GM18873 (cell line): ENCODE measurements around the gene PFKFB3.
"Not testable (repeated sequence)": the region's sequence is repeated elsewhere in the genome, so short reads cannot be mapped to it uniquely, and the experiment has no call there.

ENCODE experiments used
- ATAC-seq: cut with Tn5 transposase; IDR thresholded peaks from one replicate; pipeline ENCODE4 v1.9.1; 2021; ENCODE audit warnings: mild to moderate bottlenecking, moderate library complexity, moderate number of reproducible peaks; ENCODE audit not compliant: unreplicated experiment, low FRiP score

The PFKFB3 gene

GRCh38 chr10:6232846-6233724, 30.4 kb downstream of the PFKFB3 start:
- ATAC-seq, result no peak

GRCh38 chr10:6233725-6234277, 31.1 kb downstream of the PFKFB3 start:
- no peak for ATAC-seq

- ATAC-seq, result no peak
Measured at GRCh38 chr10:6234371-6234770, 31.6 kb downstream of the PFKFB3 start.

GRCh38 chr10:6236349-6237198, 33.8 kb downstream of the PFKFB3 start:
- no peak for ATAC-seq

GRCh38 chr10:6237199-6237530, 34.4 kb downstream of the PFKFB3 start:
- ATAC-seq, result no peak

GRCh38 chr10:6238587-6239212, 36.0 kb downstream of the PFKFB3 start:
- ATAC-seq, result not testable (repeated sequence)

GRCh38 chr10:6239213-6239991, 36.7 kb downstream of the PFKFB3 start:
- no peak for ATAC-seq

GRCh38 chr10:6240254-6240653, 37.5 kb downstream of the PFKFB3 start:
- ATAC-seq, result no peak

GRCh38 chr10:6242089-6242488, 39.4 kb downstream of the PFKFB3 start:
- no peak for ATAC-seq

- no peak for ATAC-seq
Measured at GRCh38 chr10:6244510-6244909, 41.8 kb downstream of the PFKFB3 start.

- ATAC-seq, result no peak
Measured at GRCh38 chr10:6247041-6247712, 44.4 kb downstream of the PFKFB3 start.

- ATAC-seq, result not testable (repeated sequence)
Measured at GRCh38 chr10:6248908-6249307, 46.2 kb downstream of the PFKFB3 start.

- ATAC-seq, result no peak
Measured at GRCh38 chr10:6249698-6250097, 47.0 kb downstream of the PFKFB3 start.

- no peak for ATAC-seq
Measured at GRCh38 chr10:6250745-6251144, 48.0 kb downstream of the PFKFB3 start.

GRCh38 chr10:6254201-6254600, 51.5 kb downstream of the PFKFB3 start:
- no peak for ATAC-seq

- no peak for ATAC-seq
Measured at GRCh38 chr10:6255548-6256061, 52.9 kb downstream of the PFKFB3 start.

GRCh38 chr10:6256439-6256838, 53.7 kb downstream of the PFKFB3 start:
- ATAC-seq, result no peak

- no peak for ATAC-seq
Measured at GRCh38 chr10:6259153-6259552, 56.4 kb downstream of the PFKFB3 start.

GRCh38 chr10:6260843-6261242, 58.1 kb downstream of the PFKFB3 start:
- no peak for ATAC-seq
